NCI-H146 treated with DMSO at 0.1 percent for 48 hours (cell line): ENCODE data around the gene CTSD.
"Not testable (repeated sequence)": the region's sequence is repeated elsewhere in the genome, so short reads cannot be mapped to it uniquely, and the experiment has no call there.

Source experiments
- DNase-seq: peaks from one replicate; lab custom pipeline; 2025; ENCODE audit not compliant: unreplicated experiment; lab: John Stamatoyannopoulos, UW

Gene CTSD

DNA sequence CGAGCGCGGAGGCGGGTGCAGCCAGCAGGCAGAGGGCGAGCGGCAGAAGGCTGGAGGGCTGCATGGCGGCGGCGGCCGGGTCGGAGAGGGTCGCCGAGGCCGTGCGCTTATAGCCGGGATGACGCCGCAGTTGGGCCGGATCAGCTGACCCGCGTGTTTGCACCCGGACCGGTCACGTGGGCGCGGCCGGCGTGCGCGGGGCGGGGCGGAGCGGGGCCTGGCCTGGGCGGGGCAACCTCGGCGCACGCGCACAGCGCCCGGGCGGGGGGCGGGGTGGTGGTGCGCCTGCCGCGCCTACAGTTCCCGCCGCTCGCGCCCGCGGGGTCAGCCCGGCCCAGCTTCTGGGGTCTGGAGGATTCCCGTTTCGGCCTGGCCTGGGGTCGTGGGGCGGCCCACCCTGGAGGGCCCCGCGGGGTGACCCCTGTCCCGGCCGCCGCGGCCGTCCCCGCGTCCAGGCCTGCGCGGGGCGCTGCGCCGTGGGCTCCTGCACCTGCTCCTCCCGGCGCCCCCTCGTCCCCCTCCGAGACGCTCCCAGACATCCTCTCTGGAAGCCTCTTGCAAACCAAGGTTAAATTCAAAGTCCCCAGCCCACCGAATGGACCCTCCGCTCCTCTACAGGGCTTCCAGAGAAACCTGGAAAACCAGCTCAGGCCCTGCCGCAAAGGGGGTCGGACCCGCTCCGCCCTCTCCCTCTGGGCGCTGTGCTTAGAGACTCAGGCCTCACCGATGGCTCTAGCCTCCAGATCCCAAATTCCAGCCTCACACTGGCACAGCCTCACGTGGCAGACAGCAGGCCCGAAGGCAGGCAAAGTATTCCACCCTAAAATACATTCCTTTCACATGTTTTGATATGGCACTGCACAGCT lies at the start of gene CTSD:
CTSD (minus strand) TSS at position 132 of the 866 bp plus-strand sequence; CDS start at position 64, 68 bp downstream.
- peak; percentile 16 for DNase-seq

DNA sequence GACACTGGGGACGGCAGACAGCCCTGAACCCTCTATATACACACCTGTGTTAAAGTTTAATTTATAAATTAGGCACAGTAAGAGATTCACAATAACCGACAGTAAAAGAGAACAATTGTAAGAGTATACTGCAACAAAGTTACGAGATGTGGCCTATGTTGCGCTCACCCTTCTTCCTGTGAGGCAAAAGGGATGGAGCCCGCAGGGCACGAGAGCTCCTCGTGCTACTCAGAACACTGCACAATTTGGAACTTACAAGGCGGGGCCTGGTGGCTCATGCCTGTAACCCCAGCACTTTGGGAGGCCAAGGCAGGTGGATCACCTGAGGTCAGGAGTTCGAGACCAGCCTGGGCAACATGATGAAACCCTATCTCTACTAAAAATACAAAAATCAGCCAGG lies 49.6 kb upstream of the CTSD start:
- DNase-seq, result not testable (repeated sequence)

DNA sequence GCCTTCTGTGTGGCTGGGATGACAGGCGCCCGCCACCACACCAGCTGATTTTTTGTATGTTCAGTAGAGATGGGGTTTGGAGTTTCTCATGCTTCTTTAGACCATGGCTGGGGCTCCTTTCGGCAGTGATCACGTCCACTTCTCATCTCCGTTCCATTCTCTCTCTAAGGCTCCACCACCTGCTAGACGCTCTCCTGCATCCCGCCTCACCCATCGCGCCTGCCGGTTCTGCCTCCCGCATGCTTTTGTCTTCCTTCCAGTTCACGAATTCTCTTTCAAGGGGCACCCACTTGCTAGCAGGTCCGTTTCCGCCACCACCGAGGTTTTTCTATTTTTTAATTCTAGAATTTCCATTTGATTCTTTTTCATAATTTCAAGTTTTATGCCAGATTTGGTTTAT lies 49.1 kb upstream of the CTSD start:
- DNase-seq, result no peak

DNA sequence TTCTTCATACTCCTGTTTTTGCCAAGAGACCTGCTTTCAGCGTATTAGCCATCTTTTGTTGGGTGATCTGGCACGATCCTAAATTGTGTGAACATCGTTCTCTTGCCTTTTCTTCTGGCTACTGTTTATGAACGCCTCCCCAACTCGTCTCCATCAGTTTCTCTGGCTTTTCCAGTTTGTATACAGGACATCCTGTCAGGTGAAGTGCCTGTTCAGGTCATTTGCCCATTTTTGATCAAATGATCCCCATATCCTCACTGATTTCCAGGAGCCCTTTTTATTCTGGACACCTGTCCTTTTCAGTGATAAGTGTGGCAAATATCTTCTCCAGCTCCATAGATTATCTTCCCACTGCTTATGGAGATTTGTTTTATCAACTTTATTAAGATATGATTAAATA lies 48.5 kb upstream of the CTSD start:
- no peak for DNase-seq

DNA sequence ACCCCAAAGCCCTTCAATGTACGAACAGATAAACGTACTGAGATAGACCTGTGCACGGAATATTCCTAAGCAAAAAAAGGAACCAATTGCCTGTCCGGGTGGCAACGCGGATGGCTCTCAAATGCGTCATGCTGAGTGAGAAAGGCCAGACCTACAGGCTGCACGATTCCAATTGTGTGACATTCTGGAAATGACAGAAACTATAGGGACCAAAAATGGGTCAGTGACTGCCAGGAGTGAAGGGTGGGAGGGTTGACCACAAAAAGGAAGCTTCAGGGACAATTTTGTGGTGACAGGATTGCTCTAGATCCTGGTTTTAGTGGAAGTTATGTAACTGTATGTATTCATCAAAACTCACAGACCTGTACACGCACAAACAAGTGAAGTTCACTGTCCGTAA lies 47.0 kb upstream of the CTSD start:
- no peak for DNase-seq

DNA sequence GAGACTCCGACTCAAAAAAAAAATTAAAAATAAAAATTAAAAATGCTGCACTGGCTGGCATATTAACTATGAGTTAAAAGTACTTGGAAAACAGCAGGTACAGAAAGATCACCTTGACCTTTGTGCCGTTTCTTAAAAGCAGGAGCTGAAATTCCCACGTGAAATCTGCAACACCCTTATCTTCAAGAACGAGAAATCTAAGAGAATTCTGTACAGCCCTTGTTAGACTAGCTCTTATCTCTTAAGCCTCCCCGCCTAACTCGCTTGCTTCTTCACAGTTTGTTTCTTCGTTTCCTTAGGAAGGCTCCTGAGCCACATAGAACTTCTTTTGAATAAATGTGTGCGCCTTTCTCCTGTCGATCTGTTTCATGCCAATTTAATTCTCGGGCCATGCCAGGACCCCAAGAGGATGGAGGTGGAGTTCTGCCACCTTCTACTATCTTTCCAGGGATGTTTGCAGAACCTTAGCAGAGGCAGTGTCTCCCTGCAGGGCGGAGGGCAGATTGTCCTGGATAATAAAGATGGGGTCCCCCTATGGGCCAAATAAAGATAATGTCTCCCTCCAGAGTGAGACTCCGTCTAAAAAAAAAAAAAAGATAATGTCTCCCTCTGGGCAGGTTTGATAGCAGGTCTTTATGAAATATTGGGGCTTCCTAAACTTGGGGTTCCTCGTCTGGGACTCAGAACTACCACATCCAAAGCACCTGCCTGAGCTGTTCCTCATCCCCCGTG lies 43.7 kb upstream of the CTSD start:
- no peak for DNase-seq

DNA sequence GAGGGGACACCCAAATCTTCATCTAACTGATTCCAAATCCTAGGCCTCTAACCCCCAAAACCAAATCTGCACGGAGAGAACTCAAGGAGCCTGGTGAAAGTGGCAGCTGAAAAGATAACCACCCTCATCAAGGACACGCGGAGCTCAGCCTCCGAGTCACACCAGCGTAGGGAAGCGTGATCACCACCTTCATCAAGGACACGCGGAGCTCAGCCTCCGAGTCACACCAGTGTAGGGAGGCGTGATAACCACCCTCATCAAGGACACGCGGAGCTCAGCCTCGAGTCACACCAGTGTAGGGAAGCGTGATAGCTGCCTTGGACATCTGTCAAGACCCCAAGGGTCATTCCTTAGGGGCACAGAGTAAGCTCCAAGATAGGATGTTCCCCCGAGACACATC lies 41.8 kb upstream of the CTSD start:
- DNase-seq, result no peak

DNA sequence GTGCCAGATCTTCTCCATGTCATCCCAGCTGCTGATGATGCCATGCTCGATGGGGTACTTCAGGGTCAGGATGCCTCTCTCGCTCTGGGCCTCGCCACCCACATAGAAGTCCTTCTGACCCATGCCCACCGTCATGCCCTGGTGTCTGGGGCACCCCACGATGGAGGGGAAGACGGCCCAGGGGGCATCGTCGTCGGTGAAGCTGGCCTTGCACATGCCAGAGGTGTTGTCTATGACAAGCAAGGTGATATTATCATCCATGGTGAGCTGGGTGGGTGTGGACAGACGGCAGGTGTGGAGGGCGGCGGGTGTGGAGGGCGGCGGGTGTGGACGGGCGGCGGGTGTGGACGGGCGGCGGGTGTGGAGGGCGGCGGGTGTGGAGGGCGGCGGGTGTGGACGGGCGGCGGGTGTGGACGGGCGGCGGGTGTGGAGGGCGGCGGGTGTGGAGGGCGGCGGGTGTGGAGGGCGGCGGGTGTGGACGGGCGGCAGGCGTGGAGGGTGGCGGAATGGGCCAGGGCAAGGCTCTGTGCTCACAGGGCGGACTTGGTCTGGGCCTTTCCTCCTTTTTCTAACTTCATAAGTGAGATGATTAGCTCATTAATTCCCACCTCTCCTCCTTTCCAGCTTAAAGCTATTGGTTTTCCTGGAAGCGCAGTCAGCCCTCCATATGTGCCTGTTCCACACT lies 40.2 kb upstream of the CTSD start:
- DNase-seq, result not testable (repeated sequence)

DNA sequence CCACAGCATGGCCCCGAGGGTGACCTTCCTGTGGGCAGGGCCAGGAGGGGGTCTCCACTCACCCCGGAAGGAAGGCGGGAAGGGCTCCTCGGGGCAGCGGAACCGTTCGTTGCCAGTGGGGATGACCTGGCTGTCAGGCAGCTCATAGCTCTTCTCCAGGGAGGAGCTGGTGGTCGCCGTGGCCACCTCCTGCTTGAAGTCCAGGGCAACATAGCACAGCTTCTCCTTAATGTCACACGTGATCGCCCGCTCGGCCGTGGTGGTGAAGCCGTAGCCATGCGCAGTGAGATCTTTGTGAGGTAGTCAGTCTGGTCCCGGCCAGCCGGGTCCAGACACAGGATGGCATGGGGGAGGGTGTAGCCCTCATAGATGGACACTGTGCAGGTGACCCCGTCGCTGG lies 39.5 kb upstream of the CTSD start:
- no peak for DNase-seq

DNA sequence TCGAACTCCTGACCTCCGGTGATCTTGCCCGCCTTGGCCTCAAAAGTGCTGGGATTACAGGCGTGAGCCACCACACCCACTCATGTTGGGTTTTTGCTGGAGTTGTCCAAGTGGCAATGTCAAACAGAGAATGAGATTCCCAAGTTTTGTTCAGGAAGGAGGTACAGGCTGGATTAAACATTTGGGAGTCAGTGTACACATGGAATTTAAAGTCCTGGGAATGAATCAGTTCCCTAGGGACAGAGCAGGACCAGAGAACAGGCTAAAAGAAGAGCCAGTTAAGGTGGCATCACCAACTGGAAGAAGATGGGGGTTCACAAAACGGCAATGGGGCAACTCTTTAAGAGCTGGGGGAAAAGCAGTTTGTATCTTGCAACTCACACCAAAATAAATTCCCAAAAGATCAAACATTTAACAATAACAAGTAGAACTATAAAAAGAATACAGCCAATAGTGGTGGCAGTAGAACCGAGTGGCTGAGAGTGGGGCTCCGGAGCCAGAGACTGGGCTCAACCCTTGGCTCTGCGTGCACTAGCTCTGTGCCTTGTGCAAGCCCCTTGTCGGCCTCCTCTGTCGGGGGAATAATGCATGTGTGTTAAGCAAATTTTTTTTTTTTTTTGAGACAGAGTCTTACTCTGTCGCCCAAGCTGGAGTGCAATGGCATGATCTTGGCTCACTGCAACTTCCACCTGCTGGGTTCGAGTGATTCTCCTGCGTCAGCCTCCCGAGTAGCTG lies 33.8 kb upstream of the CTSD start:
- no peak for DNase-seq

DNA sequence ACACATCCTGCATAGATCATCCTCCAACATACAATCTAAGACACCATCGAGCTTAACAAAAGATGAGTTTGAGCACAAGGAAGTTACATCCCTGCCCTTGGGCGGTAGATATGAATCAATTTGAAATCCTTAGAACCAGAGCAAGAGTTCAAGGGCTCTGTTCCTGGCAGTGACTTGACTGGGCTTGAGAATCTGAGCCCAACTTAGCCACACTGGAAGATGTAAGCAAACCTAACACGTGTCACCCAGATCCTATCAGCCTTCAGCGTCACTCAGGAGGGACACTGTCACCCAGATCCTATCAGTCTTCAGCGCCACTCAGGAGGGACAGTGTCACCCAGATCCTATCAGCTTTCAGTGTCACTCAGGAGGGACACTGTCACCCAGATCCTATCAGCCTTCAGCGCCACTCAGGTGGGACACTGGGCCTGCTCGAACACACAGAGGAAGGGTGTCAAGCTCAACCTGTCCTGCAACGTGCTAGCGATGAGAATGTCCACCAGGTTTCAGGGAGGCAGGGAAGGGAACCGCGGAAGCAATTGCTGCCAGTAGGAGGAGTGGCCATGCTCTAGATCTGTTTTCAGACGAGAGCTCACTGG lies 32.8 kb upstream of the CTSD start:
- DNase-seq, result no peak

DNA sequence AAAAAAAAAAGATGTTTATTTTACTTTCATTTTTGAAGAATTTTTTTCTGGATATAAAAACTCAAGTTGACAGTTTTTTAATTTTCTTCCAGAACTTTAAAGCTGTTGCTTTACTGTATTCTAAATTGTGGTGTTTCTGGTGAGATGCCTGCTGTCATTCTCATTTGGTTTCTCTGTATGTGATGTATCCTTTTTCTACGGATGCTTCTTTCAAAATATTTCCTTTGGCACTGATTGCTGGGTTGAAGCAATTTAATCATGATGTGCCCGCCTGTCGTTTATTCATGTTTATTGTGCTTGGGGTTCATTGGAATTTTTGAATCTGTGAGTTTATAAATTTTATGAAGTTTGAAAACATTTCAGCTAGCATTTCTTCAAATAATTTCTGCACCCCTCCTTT lies 29.4 kb upstream of the CTSD start:
- no peak for DNase-seq

DNA sequence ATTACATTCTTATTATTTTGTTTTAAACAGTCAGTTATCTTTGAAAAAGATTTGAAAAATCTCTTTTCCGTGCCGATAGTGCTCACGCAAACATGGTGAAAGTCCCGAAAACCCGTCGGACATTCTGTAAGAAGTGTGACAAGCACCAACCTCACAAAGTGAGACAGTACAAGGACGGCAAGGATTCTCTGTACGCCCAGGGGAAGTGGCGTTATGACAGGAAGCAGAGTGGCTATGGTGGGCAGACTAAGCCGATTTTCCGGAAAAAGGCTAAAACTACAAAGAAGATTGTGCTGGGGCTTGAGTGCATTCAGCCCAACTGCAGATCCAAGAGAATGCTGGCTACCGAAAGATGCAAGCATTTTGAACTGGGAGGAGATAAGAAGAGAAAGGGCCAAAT lies 28.7 kb upstream of the CTSD start:
- DNase-seq, result no peak

DNA sequence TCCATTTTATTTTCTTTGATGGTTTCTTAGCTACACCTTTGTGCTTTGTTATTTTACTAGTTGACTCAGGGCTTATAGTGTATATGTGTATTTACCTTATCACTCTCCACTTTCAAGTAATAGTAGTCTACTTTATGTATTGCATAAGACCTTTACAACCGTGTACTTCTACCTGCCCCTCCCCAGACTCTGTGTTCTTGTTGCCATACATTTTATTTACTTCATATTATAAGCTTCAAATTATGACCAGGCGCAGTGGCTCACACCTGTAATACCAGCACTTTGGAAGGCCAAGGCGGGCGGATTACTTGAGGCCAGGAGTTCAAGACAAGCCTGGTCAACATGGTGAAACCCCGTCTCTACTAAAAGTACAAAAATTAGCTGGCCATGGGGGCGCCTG lies 28.2 kb upstream of the CTSD start:
- DNase-seq, result no peak

DNA sequence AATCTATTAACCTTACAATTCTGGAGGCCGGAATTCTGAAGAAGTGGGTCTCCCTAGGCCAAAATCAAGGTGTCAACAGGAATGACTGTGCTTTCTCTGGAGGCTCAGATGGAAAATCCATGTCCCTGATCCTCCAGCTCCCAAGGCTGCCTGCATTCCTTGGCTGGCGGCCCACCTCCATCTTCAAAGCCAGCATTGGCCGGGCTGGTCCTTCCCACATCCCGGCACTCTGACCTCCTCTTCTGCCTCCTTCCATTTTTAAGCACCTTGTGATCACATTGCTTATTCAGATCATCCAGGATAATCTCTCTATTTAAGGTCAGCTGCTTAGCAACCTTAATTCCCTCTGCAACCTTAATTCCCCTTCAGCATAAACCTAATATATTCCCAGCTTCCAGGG lies 22.7 kb upstream of the CTSD start:
- no peak for DNase-seq

DNA sequence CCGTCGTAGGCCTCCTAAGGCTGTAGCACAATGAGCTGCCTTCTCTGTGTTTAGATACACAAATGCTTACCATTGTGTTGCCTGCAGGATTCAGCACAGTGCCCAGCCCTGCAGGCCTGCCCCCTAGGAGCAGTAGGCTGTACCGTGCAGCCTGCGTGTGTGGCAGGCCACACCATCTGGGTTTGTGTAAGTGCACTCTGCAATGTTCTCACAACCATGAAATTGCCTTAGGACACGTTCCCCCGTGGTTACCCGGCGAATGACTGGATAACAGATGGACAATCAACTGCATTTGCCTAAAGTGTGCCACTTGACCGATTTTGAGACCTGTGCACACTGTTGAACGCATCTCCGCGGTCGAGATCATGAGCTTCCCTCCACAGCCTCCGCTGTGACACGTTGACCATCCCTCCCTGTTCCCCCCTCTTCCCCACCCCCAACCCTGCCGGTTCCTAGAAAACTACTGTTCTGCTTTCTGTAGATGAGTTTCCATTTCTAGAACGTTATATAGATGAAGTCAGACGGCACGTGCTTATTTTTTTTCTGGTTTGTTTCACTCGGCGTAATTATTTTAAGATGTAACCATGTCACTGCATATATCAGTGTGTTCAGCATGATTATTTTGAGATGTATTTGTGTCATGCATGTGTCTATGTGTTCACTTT lies 22.2 kb upstream of the CTSD start:
- no peak for DNase-seq

DNA sequence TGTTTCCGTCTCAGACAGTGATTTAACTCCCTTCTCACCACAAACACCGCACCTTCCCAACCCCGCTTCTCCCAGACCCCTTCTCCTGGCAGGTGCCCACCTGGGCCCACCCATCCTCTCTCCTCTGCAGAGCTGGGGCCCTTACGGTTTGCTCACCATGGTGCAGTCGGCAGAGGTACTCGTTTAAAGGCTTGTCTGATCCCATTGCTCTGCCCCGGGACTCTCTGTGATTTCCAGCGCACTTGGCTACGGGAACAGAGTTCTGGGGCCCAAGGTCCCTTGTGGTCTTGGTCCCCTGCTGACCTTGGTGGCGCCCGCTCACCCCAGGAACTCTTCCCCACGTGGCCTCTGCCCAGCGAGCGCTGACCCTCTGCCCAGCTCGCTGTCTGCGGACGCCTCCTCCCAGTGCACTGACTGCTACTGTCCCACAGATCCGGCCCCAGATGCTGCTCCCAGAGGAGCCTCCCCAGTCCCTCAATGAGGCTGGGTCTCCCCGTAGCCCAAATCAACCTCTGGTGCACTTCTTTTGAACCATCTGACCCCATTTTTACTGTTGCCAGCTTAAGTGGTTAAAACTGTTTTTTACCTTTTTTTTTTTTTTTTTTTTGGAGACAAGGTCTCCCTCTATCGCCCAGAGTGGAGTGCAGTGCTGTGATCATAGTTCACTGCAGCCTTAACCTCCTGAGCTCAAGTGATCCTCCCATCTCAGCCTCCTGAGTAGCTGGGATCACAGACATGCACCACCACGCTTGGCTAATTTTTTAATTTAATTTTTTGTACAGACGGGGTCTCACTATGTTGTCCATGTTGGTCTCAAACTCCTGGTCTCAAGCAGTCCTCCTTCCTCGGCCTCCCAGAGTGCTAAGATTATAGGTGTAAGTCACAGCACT lies 21.3 kb upstream of the CTSD start:
- no peak for DNase-seq

DNA sequence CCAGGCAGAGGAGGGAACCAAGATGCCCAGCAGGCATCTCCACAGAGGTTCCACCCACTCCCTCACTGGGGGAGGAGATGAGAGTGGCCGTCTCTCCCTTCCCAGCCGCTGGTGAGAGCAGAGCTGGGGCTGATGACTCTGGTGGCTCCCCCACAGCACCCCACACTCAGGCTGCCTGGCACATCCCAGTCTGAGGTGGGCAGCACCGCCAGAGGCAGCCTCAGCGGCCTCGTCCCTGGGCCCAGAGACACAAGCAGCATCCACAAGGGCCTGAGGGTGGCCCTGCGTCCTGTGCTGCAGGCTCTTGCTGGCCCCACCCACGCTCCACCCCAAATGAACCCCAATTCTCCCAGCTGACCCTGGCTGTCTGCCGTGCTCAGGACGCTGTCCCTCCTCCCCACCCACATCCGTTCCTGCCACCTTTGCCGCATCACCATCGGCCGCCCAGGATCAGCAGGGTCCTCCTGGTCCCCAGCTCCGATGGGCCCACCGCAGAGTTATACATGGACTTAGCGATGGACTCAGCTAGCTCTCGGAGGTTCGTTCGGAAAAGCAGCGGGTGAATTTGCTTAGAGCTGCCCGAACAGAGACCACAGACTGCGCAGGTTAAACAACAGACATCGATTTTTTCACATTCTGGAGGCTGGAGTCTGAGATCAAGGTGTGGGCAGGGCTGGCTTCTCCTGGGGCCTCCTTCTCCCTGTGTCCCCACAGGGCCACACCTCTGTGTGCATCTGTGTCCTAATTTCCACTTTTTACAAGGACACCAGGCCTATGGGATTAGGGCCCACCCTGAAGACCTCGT lies 20.2 kb upstream of the CTSD start:
- DNase-seq, result peak; percentile 69
